Fibroblast of skin of left quadriceps (primary cell): ENCODE measurements around the gene LAMP1.
"Not testable (repeated sequence)": the region's sequence is repeated elsewhere in the genome, so short reads cannot be mapped to it uniquely, and the experiment has no call there.

Experiments used
- DNase-seq, 2 experiments: peaks; one replicate each; pipeline ENCODE4 v3.0.0-alpha.2; 2013; ENCODE audit warnings: low read depth in 2 of 2

Gene LAMP1

DNA sequence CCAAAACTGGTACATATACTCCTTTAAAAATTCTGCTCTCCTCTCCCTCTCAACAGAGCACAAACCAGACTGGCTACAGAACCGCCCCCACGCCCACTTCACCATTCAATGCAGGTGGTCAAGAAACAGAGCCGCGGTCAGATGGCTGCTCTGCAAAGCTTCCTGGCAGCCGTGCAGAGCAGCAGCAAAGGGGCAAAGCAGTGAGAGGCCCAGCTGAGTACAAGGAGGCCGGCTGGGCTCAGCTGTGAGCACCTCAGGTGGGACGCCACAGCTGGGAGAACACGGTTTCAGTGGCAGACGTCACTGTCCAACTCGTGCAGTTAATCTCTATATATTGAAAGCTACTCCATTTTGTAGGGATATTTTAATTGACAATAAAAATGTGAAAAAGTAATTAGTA, 58.6 kb downstream of the LAMP1 start:
- DNase-seq = no peak

GRCh38 chr13:113356596-113356995, 59.6 kb downstream of the LAMP1 start:
- no peak for DNase-seq

- no peak for DNase-seq
Measured at GRCh38 chr13:113357529-113357928, 60.5 kb downstream of the LAMP1 start.

DNA sequence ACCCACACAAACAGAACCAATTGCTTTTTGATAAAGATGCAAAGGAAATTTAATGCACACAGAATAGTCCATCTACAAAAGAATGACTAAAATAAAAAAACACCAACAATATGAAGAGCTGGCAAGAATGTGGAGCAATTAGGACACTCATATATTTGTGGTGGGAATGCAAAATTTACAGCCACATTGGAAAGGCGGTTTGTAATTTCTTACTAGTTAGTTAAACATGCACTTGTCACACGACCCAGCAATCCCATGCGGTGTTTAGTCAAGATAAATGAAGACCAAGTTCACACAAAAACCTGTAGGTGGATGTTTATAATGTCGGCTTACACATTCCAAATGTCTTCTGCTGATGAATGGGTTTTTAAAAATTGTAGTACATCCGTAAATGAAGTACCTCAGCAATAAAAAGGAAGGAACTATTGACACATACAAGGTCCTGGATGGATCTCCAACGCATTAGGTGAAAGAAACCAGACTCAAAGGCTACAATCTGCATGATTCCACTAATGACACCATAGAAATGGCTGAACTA, 61.7 kb downstream of the LAMP1 start:
- DNase-seq = no peak

GRCh38 chr13:113359571-113359970, 62.5 kb downstream of the LAMP1 start:
- no peak for DNase-seq

- no peak for DNase-seq
Measured at GRCh38 chr13:113360446-113360845, 63.4 kb downstream of the LAMP1 start.

GRCh38 chr13:113361406-113361805, 64.4 kb downstream of the LAMP1 start:
- DNase-seq = no peak

DNA sequence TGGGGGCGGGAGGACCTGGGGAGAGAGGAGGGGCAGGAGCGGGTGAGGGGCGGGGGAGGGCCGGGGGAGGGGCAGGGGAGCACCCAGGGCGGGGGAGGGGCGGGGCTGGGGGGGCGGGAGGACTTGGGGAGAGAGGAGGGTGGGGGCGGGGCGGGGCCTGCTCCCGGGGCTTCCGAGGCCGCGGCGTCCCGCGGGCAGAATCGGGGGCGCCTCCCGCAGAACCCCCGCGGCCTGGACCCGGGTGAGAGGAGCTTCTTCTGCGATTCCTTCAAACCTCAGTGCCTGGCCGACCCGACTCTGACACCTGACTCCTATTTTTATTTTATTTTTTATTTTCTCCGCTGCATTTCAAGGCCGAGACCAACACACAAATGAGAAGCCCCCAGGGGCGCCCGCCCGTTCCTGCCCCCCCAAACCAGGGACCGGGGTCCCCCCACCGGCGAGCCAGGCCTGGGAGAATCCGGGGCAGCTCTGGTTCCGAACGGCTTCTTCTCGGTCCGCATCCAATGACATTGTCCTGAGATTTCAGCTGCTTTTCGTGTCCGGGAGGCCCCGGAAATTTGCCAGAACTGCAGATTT, 67.4 kb downstream of the LAMP1 start:
- DNase-seq = no peak

DNA sequence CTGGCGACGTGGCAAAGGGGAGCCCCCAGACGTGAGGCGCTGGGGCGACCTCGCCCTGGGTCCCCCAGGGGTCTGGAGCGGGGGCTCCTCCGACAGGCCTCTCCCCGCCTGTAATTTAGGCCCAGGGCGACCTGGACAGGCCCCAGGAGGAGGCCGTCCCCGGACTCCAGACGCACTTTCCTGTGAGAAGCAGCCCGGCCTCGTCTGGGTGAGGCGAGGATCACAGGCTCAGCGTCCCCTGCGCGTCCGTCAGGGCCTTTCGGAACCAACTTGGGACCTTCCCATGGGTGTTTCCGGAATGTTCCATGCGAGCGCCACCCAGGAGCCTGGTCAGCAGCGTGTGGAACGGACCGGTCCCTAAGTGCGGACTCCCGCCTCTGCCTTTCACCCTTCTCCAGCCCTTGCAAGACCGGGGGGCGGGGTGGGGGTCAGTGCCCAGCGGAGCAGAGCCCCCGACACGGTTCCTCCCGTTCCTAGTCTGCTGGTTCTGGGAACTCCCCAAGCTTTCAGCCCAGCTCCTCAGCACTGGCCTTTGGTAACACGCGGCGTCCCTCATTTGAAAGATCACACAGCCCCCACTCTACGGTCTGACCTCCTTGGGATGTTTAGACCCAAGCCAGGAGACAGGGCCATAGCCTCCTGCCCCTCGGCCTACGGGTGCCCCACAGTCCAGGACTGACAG, 68.0 kb downstream of the LAMP1 start:
- DNase-seq = no peak

- DNase-seq = no peak
Measured at GRCh38 chr13:113365583-113365970, 68.5 kb downstream of the LAMP1 start.

DNA sequence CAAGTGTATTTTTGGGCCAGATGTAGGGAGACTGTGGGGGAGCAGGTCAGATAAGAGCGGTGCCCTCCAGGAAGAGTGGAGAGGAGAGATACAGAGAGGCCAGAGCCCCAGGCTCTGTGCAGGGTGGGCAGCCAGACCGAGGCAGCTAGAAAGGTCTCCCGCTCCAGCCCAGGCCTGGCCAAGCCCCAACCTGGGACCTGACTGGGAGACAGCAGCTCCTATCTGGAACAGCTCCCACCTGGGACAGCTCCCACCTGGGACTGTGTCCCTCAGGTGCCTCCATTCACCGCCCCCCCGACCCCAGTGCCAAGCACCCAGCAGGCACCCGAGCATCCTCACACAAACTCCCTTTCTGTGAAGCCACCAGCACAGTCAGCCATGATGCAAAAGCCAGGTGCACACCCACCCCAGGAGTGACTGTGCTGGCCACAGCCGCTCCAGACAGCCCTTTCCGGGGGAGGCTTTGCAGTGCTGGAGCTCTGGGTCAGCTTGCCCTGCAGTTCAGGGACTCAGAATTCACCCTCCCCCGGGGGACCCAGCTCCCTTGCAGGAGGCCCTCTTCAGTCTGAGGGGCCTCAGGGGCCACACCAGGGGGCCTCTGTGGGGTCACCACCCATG, 69.0 kb downstream of the LAMP1 start:
- no peak for DNase-seq

- no peak for DNase-seq
Measured at GRCh38 chr13:113367020-113367560, 70.1 kb downstream of the LAMP1 start.

- DNase-seq = no peak
Measured at GRCh38 chr13:113367771-113368170, 70.7 kb downstream of the LAMP1 start.

DNA sequence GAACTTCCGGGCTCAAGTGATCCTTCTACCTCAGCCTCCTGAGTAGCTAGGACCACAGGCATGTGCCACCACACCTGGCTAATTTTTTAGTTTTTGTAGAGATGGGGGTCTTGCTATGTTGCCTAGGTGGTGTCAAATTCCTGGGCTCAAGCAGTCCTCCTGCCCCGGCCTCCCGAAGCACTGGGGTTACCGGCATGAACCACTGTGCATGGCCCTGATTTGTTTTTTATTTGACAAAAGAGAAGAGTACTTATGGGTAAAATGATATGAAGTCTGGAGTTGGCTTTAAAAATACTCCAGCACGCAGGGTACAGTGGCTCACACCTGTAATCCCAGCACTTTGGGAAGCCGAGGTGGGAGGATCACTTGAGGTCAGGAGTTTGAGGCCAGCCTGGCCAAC, 71.3 kb downstream of the LAMP1 start:
- DNase-seq = not testable (repeated sequence)

DNA sequence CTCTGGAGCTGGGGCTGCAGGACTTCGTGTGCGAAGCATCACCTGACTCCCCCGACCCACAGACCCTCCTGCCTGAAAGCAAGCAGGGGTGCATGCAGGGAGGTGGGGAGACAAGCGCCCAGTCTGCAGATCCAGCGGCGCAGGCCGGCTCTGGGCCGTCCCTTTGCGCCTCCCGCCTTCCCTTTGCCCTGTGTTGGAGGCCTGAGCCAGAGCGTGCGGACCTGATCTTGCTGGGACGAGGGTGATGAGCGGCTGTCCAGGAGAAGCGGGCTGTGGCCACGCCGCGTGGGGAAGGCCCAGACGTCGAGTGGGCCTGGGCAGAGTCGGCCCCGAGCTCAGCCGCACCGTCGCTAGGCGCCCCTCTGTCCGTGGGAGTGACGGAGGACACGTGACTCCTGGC, 72.2 kb downstream of the LAMP1 start:
- DNase-seq = no peak

- DNase-seq = no peak
Measured at GRCh38 chr13:113369881-113370280, 72.8 kb downstream of the LAMP1 start.

- DNase-seq = no peak
Measured at GRCh38 chr13:113371061-113371460, 74.0 kb downstream of the LAMP1 start.

- not testable (repeated sequence) for DNase-seq
Measured at GRCh38 chr13:113371701-113372100, 74.7 kb downstream of the LAMP1 start.
